ENCODE results near the gene OPRM1.

DNA sequence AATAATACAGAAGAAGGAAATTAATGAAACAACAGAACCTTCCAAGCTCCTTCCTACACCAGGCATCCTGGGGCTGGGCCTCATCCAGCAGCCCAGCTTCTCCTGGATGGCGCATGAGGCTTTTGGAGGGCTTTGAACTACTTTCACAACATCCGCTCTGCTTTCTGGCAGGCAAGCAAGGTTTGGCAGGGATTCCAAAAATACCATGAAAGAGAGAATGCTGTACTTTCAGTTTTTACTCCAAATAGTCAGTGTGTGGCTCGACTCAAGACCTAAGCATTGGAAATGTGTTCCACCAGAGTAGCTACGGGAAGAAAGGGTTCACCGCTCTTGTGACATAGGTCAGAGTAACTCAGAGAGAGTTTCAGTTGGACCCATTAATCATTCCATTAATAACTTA lies 125.4 kb downstream of the OPRM1 start:
- TF ChIP-seq, protein P1, sequence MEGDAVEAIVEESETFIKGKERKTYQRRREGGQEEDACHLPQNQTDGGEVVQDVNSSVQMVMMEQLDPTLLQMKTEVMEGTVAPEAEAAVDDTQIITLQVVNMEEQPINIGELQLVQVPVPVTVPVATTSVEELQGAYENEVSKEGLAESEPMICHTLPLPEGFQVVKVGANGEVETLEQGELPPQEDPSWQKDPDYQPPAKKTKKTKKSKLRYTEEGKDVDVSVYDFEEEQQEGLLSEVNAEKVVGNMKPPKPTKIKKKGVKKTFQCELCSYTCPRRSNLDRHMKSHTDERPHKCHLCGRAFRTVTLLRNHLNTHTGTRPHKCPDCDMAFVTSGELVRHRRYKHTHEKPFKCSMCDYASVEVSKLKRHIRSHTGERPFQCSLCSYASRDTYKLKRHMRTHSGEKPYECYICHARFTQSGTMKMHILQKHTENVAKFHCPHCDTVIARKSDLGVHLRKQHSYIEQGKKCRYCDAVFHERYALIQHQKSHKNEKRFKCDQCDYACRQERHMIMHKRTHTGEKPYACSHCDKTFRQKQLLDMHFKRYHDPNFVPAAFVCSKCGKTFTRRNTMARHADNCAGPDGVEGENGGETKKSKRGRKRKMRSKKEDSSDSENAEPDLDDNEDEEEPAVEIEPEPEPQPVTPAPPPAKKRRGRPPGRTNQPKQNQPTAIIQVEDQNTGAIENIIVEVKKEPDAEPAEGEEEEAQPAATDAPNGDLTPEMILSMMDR (IDR thresholded peaks at IDR 0.05; ENCODE audit: insufficient read depth, low read length), result no peak
- TF ChIP-seq REST (IDR thresholded peaks at IDR 0.05; ENCODE audit: insufficient replicate concordance, low read depth), result no peak
- no peak for TF ChIP-seq SPI1 (IDR thresholded peaks at IDR 0.05; ENCODE audit: borderline replicate concordance, low read depth)
- TF ChIP-seq POLR2AphosphoS5 (IDR thresholded peaks at IDR 0.05; ENCODE audit: low read depth), result no peak
- no peak for TF ChIP-seq GABPA (IDR thresholded peaks at IDR 0.05; ENCODE audit: low read depth)

All from HL-60 (cell line).